Measurements from ENCODE around the gene DLG5. TPM values are rescaled to one million over a fixed set of nuclear protein-coding genes. Genes with fewer than 3 reads are reported as not detected.

DLG5 gene
- polyA plus RNA-seq, 3 donors from 2014 or later = 1.6 to 3.7 (median 1.9) TPM

GRCh38 chr10:77872947-77873535 is 53.5 kb downstream of the DLG5 start:
- H3K27ac Mint-ChIP-seq = peak overlapping the region; percentile 92 to 99 (median 98)
- peaks cover 12 to 14% (median 12%) of the 10 kb centered on the region in 3 donors for H3K27me3 Mint-ChIP-seq (ENCODE audit: low read depth in 3 of 3)
- H3K4me3 Mint-ChIP-seq = peak overlapping the region; percentile 83 to 93 (median 85)
- H3K9me3 Mint-ChIP-seq = no peaks in the 10 kb centered on the region
- peak in 1 of 3 donors; percentile 4 for DNase-seq
- peaks cover 0 to 9% (median 7%) of the 10 kb centered on the region in 3 donors for H3K36me3 Mint-ChIP-seq
- peaks cover 88 to 92% of the 10 kb centered on the region in 2 donors for H3K4me1 Mint-ChIP-seq

GRCh38 chr10:77872151-77872946 is 54.2 kb downstream of the DLG5 start:
- peaks cover 7 to 9% (median 8%) of the 10 kb centered on the region in 3 donors for H3K27me3 Mint-ChIP-seq (ENCODE audit: low read depth in 3 of 3)
- H3K4me1 Mint-ChIP-seq = peaks cover 88 to 92% of the 10 kb centered on the region in 2 donors
- no peak for DNase-seq
- H3K36me3 Mint-ChIP-seq = peaks cover 0 to 15% (median 9%) of the 10 kb centered on the region in 3 donors
- no peaks in the 10 kb centered on the region for H3K9me3 Mint-ChIP-seq
- peak overlapping the region; percentile 20 to 88 (median 84) for H3K4me3 Mint-ChIP-seq
- H3K27ac Mint-ChIP-seq = peak overlapping the region; percentile 92 to 99 (median 98)

GRCh38 chr10:77869626-77870420 is 56.7 kb downstream of the DLG5 start:
- H3K4me1 Mint-ChIP-seq = peaks cover 93 to 94% of the 10 kb centered on the region in 2 donors
- peaks cover 7 to 9% (median 8%) of the 10 kb centered on the region in 3 donors for H3K27me3 Mint-ChIP-seq (ENCODE audit: low read depth in 3 of 3)
- no peak overlapping the region for H3K4me3 Mint-ChIP-seq
- no peak for DNase-seq
- H3K9me3 Mint-ChIP-seq = no peaks in the 10 kb centered on the region
- H3K27ac Mint-ChIP-seq = peak overlapping the region in 4 of 6 donors; percentile 16 to 55 (median 30)
- H3K36me3 Mint-ChIP-seq = peaks cover 0 to 18% (median 13%) of the 10 kb centered on the region in 3 donors

- no peaks in the 10 kb centered on the region for H3K9me3 Mint-ChIP-seq
- peaks cover 2 to 4% (median 2%) of the 10 kb centered on the region in 3 donors for H3K27me3 Mint-ChIP-seq (ENCODE audit: low read depth in 3 of 3)
- peak overlapping the region; percentile 7 to 91 (median 54) for H3K27ac Mint-ChIP-seq
- peaks cover 93 to 94% of the 10 kb centered on the region in 2 donors for H3K4me1 Mint-ChIP-seq
- H3K36me3 Mint-ChIP-seq = peaks cover 0 to 22% (median 13%) of the 10 kb centered on the region in 3 donors
- DNase-seq = no peak
- peak overlapping the region in 2 of 5 donors; percentile 31 to 42 for H3K4me3 Mint-ChIP-seq
Observed at GRCh38 chr10:77868523-77868922, 58.0 kb downstream of the DLG5 start.

GRCh38 chr10:77867124-77867719 is 59.3 kb downstream of the DLG5 start:
- Mint-ChIP-seq H3K4me1 (peaks cover 89 to 91% of the 10 kb centered on the region in 2 donors), H3K27ac (peak overlapping the region; percentile 64 to 91 (median 82)), H3K36me3 (peaks cover 0 to 22% (median 18%) of the 10 kb centered on the region in 3 donors), H3K27me3 (ENCODE audit: low read depth in 3 of 3) (peaks cover 0 to 2% (median 1%) of the 10 kb centered on the region in 3 donors), H3K4me3 (peak overlapping the region in 4 of 5 donors; percentile 57 to 84 (median 81)), H3K9me3 (no peaks in the 10 kb centered on the region)
- DNase-seq = no peak

- Mint-ChIP-seq H3K27ac (peak overlapping the region; percentile 65 to 91 (median 82)), H3K36me3 (peaks cover 0 to 22% (median 19%) of the 10 kb centered on the region in 3 donors), H3K4me1 (peaks cover 88 to 90% of the 10 kb centered on the region in 2 donors), H3K27me3 (ENCODE audit: low read depth in 3 of 3) (peaks cover 0 to 2% (median 1%) of the 10 kb centered on the region in 3 donors), H3K4me3 (peak overlapping the region; percentile 29 to 84 (median 81)), H3K9me3 (no peaks in the 10 kb centered on the region)
- DNase-seq = peak; percentile 20 to 47 (median 45)
Observed at GRCh38 chr10:77866598-77866997, 60.0 kb downstream of the DLG5 start.

- H3K4me3 Mint-ChIP-seq = no peak overlapping the region
- peaks cover 0 to 2% (median 1%) of the 10 kb centered on the region in 3 donors for H3K27me3 Mint-ChIP-seq (ENCODE audit: low read depth in 3 of 3)
Observed at GRCh38 chr10:77865580-77866324, 60.8 kb downstream of the DLG5 start.

GRCh38 chr10:77864151-77864851 is 62.3 kb downstream of the DLG5 start:
- DNase-seq = no peak
- Mint-ChIP-seq H3K4me3 (peak overlapping the region in 1 of 5 donors; percentile 39), H3K36me3 (peaks cover 0 to 21% (median 19%) of the 10 kb centered on the region in 3 donors), H3K27ac (peak overlapping the region; percentile 45 to 91 (median 86)), H3K4me1 (peaks cover 75 to 76% of the 10 kb centered on the region in 2 donors), H3K27me3 (ENCODE audit: low read depth in 3 of 3) (peaks cover 0 to 2% (median 0%) of the 10 kb centered on the region in 3 donors), H3K9me3 (no peaks in the 10 kb centered on the region)

More at GRCh38 chr10:77865580-77866324, 60.8 kb downstream of the DLG5 start:
- no peak for DNase-seq
- Mint-ChIP-seq H3K9me3 (no peaks in the 10 kb centered on the region), H3K27ac (peak overlapping the region in 5 of 6 donors; percentile 51 to 91 (median 63)), H3K4me1 (peaks cover 85 to 90% of the 10 kb centered on the region in 2 donors), H3K36me3 (peaks cover 0 to 22% (median 19%) of the 10 kb centered on the region in 3 donors)

- peaks cover 0 to 2% (median 0%) of the 10 kb centered on the region in 3 donors for H3K27me3 Mint-ChIP-seq (ENCODE audit: low read depth in 3 of 3)
- H3K4me3 Mint-ChIP-seq = peak overlapping the region in 3 of 5 donors; percentile 25 to 42 (median 36)
- peak overlapping the region; percentile 66 to 91 (median 86) for H3K27ac Mint-ChIP-seq
- H3K9me3 Mint-ChIP-seq = no peaks in the 10 kb centered on the region
- peak in 1 of 3 donors; percentile 8 for DNase-seq
- H3K36me3 Mint-ChIP-seq = peaks cover 0 to 18% (median 17%) of the 10 kb centered on the region in 3 donors
- H3K4me1 Mint-ChIP-seq = peaks cover 67 to 73% of the 10 kb centered on the region in 2 donors
Observed at GRCh38 chr10:77863446-77863845, 63.1 kb downstream of the DLG5 start.

- peak overlapping the region in 5 of 6 donors; percentile 15 to 66 (median 36) for H3K27ac Mint-ChIP-seq
- no peak overlapping the region for H3K4me3 Mint-ChIP-seq
- peaks cover 0 to 13% (median 9%) of the 10 kb centered on the region in 3 donors for H3K36me3 Mint-ChIP-seq
- peaks cover 0 to 2% (median 0%) of the 10 kb centered on the region in 3 donors for H3K27me3 Mint-ChIP-seq (ENCODE audit: low read depth in 3 of 3)
- no peaks in the 10 kb centered on the region for H3K9me3 Mint-ChIP-seq
- no peak for DNase-seq
- H3K4me1 Mint-ChIP-seq = peaks cover 59 to 65% of the 10 kb centered on the region in 2 donors
Observed at GRCh38 chr10:77862595-77862994, 64.0 kb downstream of the DLG5 start.

- Mint-ChIP-seq H3K27ac (peak overlapping the region; percentile 14 to 79 (median 46)), H3K4me1 (peaks cover 47 to 53% of the 10 kb centered on the region in 2 donors), H3K36me3 (peaks cover 0 to 9% (median 4%) of the 10 kb centered on the region in 3 donors), H3K4me3 (peak overlapping the region in 1 of 5 donors; percentile 4), H3K27me3 (ENCODE audit: low read depth in 3 of 3) (peaks cover 0 to 2% (median 0%) of the 10 kb centered on the region in 3 donors), H3K9me3 (no peaks in the 10 kb centered on the region)
- no peak for DNase-seq
Observed at GRCh38 chr10:77861366-77861765, 65.2 kb downstream of the DLG5 start.

All from immature natural killer cell (primary cell).